ENCODE results near the gene NAA80.

Gene NAA80

GRCh38 chr3:50294492-50295403 lies 4.5 kb downstream of the NAA80 start:
- TF ChIP-seq CTCF (IDR thresholded peaks at IDR 0.05; ENCODE audit: low read length, missing control alignments) = no peak
- no peak overlapping the region for H3K4me3 ChIP-seq (replicated peaks; ENCODE audit: low read depth, low read length)
- DNase-seq (ENCODE audit: low read depth) = no peak

- TF ChIP-seq CTCF (IDR thresholded peaks at IDR 0.05; ENCODE audit: low read length, missing control alignments) = no peak
- no peak for DNase-seq (ENCODE audit: low read depth)
- no peak overlapping the region for H3K4me3 ChIP-seq (replicated peaks; ENCODE audit: low read depth, low read length)
These were observed 5.1 kb downstream of the NAA80 start for GRCh38 chr3:50294089-50294488.

GRCh38 chr3:50293079-50293801 lies 6.0 kb downstream of the NAA80 start:
- no peak for DNase-seq (ENCODE audit: low read depth)
- TF ChIP-seq CTCF (IDR thresholded peaks at IDR 0.05; ENCODE audit: low read length, missing control alignments) = no peak
- no peak overlapping the region for H3K4me3 ChIP-seq (replicated peaks; ENCODE audit: low read depth, low read length)

- DNase-seq (ENCODE audit: low read depth) = peak; percentile 98
- H3K4me3 ChIP-seq (replicated peaks; ENCODE audit: low read depth, low read length) = peak within 1 kb of the TSS; percentile 70
- no peak for TF ChIP-seq CTCF (IDR thresholded peaks at IDR 0.05; ENCODE audit: low read length, missing control alignments)
These were observed 6.8 kb downstream of the NAA80 start, which contains the start of gene IFRD2 for GRCh38 chr3:50292159-50293078. IFRD2 (minus strand) TSS chr3:50292429; CDS start chr3:50292274, 155 bp downstream.

- TF ChIP-seq CTCF (IDR thresholded peaks at IDR 0.05; ENCODE audit: low read length, missing control alignments) = no peak
- DNase-seq (ENCODE audit: low read depth) = no peak
- H3K4me3 ChIP-seq (replicated peaks; ENCODE audit: low read depth, low read length) = no peak overlapping the region
These were observed 9.0 kb downstream of the NAA80 start for GRCh38 chr3:50290161-50290641.

- H3K4me3 ChIP-seq (replicated peaks; ENCODE audit: low read depth, low read length) = no peak overlapping the region
- no peak for DNase-seq (ENCODE audit: low read depth)
- TF ChIP-seq CTCF (IDR thresholded peaks at IDR 0.05; ENCODE audit: low read length, missing control alignments) = no peak
These were observed 10.1 kb downstream of the NAA80 start for GRCh38 chr3:50289130-50289529.
